C4-2B (cell line): ENCODE measurements around the gene CCDC9.

Experiments used
- ZFX ChIP-seq: fragments of 450-650 bp; IDR thresholded peaks from 2 replicates; pipeline ENCODE4 v1.6.1; 2017
- TF ChIP-seq, protein P1 (sequence below): fragments of 450-650 bp; conservative IDR thresholded peaks from 2 replicates; pipeline ENCODE4 v1.5.1; 2017; ENCODE audit warnings: mild to moderate bottlenecking

DNA sequence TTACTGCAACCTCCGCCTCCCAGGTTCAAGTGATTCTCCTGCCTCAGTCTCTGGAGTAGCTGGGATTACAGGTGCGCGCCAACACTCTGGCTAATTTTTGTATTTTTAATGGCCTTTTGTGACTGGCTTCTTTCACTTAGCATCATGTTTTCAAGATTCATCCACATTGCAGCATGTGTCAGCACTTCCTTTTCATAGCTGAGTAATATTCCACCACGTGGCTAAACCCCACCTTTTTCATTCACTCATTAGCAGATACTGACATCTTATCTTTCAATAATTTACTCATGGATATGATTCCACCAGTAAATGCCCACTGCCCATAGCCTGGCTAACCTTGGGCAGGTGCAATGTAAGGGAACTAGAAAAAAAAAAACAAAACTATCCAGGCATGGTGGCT, 60.2 kb downstream of the CCDC9 start:
- TF ChIP-seq, protein P1, sequence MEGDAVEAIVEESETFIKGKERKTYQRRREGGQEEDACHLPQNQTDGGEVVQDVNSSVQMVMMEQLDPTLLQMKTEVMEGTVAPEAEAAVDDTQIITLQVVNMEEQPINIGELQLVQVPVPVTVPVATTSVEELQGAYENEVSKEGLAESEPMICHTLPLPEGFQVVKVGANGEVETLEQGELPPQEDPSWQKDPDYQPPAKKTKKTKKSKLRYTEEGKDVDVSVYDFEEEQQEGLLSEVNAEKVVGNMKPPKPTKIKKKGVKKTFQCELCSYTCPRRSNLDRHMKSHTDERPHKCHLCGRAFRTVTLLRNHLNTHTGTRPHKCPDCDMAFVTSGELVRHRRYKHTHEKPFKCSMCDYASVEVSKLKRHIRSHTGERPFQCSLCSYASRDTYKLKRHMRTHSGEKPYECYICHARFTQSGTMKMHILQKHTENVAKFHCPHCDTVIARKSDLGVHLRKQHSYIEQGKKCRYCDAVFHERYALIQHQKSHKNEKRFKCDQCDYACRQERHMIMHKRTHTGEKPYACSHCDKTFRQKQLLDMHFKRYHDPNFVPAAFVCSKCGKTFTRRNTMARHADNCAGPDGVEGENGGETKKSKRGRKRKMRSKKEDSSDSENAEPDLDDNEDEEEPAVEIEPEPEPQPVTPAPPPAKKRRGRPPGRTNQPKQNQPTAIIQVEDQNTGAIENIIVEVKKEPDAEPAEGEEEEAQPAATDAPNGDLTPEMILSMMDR = no peak
- TF ChIP-seq ZFX = no peak
